GM04504 (cell line): ENCODE data around the gene RTN3.
"Not testable (repeated sequence)": the region's sequence is repeated elsewhere in the genome, so short reads cannot be mapped to it uniquely, and the experiment has no call there.

Experiments
- DNase-seq: peaks from one replicate; pipeline ENCODE4 v3.0.0-alpha.2; 2012; ENCODE audit warnings: low read depth

Gene RTN3

DNA sequence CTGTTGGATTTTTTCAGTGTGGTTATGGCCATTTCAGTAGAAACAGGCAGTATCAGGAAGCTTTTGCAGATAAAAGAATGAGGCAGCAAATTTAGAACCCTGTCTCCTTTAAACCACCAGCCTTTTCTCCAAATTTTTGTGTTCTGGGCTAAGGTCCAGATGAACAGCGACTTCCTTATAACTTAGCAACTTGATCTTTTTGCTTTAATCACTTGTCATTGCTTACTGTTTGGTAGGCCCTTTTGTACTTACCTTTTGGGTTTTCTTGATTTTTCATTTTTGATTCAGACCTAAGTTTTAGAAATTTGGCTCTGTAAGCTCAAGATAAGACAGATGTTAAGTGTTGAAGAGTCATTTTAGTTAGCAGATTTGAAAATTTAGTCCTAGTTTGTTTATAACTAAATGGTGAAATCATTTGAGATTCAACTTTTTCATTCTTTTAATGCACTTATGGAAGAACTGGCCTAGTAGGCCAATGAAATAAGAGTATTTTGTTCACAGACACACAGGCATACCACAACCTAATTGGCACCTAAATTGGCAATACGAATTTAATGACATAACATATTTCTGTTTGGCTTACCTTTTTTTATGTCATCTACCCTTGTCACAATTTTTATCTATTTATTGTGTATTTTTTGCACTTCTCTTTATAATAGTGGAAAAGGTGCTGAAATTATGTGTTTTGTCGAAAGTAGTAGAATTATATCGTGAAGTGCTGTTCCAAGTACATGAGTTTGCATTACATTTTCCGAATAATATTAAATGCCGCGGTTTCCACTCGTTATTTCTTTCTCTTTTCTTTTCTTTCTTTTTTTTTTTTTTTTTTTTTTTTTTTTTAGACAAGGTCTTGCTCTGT lies 2.1 kb downstream of the RTN3 start:
- no peak for DNase-seq

DNA sequence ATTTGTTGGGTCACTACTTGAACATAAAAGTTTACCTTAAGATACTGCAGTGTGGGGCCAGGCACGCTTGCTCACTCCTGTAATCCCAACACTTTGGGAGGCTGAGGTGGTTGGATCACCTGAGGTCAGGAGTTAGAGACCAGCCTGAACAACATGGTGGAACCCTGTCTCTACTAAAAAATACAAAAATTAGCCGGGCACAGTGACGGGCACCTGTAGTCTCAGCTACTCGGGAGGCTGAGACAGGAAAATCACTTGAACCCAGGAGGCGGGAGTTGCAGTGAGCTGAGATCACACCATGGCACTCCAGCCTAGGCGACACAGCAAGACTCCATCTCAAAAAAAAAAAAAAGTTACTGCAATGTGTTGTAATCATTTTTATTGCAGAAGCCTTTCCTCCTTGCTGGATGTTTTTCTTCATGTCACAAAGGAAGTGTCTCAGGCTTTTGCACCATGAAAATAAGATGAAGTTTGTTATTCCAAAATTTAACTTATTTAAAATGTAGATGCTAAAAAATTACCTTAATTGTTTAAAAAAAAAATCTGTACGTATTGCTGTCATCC lies 3.9 kb downstream of the RTN3 start:
- DNase-seq = not testable (repeated sequence)

DNA sequence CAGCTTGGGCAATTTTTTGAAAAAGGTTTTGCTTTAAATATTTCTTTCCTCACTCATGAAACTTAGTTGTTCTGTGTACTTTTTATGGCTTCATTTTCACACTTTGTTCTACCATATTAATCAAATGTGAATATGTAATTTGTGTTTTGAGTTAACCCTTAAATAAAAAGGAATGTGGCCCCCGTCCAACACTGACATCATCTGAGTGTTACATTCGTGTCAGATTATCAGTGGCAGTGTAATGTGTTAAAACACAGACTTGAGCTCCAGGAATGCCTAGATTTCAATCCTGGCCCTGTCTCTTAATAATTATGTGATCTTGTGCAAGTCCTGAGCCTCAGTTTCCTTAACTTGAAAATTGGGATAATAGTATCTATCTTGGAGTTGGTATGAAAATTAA lies 5.6 kb downstream of the RTN3 start:
- no peak for DNase-seq

DNA sequence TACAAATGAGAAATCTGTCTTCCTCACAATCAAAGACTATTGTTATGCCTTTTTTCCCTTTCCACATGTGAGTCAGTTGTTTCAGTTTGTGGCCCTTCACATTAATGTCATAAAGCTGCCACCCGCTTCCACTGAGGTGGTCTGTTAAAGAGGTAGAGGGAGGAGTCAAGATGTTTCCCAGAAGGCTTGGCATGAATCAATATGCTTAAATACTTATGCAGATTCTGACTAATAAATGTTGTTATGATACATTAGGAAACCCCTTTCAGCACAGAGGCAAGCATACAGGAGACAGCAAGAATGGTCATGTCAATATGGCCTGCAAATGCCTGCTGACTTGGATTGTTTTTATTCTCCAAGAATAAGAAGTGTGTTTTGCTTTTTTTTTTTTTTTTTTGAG lies 6.5 kb downstream of the RTN3 start:
- no peak for DNase-seq

DNA sequence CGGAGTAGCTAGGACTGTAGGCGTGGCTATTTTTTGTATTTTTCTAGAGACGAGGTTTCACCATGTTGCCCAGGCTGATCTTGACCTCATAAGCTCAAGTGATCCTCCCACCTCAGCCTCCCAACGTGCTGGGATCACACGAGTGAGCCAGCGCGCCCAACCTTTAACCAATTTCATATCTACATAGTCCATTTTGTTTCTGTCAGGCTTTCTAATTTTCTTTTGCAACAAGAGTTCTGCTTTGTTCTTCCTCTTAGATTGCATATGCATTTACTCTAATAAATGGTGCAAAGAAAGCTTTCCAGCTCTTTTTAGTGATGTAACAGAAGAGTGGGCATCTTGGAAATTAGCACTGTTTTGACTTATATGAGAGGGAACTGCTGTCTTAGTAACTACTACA lies 13.3 kb downstream of the RTN3 start:
- DNase-seq = no peak

DNA sequence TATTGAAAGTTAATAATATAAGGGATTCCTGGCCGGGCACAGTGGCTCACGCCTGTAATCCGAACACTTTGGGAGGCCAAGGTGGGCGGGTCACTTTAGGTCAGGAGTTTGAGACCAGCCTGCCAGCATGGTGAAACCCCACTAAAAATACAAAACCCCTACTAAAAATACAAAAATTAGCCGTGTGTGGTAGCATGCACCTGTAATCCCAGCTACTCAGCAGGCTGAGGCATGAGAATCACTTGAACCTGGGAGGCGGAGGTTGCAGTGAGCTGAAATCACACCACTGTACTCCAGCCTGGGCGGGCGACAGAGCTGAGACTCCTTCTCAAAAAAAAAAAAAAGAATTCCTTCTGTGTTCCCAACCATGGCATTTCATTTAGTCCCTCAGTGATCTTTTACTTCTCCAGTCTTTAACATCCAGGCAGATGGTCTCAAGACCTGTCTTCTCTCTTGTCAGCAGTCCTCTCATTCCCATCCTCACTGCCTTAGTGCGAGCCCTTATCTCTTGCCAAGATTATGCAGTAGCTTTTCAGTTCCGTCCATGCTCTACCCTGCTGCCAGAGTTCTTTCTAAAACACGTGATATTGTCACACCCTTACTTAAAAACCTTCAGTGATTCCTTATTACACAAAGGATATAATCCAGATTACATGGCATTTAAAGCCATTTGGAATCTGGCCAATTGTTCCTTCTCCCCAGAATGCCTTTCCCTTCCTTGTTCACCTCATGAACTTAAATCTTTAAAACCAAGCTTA lies 17.9 kb downstream of the RTN3 start:
- DNase-seq = no peak

DNA sequence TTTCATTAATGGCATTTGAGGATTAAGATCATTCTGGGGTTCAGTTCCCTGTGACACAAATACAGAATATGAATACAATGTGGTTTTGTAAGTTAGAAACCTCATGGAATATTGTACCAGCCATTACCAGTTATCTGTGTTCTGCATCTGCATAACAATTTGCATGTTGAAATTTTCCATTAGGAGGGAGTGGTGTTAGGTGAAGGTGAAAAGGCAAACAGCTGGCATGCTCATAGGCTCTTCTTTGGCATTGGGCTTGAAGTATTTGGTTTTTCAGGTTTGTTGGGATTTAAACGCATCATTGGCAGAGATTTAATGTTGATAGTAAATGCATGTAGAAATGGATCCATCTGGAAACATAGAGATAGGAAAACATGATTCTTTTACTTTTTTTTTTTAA lies 18.6 kb downstream of the RTN3 start:
- no peak for DNase-seq

DNA sequence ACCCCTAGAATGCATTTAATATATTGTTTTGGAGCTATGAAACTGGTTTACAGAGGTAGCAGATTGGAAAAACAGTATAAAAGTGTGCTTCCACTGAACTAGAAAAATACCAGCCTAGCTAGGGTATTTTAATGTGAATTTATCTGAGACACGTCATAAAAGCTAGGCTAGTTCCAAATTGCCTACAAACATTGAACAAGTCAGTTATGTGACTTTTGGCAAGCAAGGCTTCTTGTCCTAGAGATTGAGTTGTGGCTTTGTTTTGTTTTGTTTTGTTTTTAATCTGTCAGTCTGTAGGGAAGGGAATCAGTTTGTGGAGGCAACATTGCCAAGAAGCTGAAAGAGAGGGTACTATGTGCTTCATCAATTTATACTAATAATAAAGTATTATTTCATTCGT lies 24.2 kb downstream of the RTN3 start:
- DNase-seq = no peak

DNA sequence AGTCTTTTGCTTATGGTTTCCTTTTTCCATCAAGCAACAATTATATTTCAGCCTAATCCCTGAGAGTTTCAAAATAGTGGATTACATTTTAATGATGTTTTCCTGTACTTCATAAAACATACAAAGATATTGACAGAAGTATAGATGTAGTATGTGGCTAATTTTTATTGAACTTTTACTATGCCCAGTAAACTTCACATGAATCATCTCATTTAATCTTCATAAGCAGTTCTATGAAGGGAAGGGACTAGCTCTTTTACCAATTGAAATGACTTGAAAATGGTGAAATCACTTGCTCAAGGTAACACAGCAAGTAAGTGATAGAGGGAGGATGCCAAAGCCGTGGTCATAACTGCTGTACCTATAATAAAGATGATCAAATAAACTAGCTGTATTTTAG lies 27.5 kb downstream of the RTN3 start:
- no peak for DNase-seq

DNA sequence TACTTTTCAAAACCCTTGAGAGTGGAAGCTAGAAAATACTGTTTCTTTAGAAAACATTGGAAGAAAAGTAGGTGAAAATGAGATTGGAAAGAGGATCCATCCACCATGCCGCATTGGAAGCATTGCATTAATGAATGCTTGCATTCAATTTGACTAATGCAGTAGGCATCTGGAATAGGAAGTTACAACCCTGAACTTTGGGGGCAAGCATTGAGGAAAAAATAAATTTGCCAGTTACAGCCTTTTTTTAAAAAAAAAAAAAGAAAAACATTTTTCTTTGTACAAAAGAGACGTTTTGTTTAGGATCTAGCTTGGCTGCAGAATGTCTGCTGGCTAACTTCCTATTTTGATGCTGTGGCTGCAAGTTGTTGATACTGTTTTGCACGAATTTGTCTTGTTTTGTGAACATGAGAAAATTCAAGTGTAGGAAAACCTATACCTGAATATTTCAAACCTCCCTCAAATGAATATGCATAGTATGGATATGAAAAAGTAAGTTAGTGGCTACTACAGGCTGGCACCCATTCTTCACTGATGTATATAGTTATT lies 28.1 kb downstream of the RTN3 start:
- DNase-seq = no peak

DNA sequence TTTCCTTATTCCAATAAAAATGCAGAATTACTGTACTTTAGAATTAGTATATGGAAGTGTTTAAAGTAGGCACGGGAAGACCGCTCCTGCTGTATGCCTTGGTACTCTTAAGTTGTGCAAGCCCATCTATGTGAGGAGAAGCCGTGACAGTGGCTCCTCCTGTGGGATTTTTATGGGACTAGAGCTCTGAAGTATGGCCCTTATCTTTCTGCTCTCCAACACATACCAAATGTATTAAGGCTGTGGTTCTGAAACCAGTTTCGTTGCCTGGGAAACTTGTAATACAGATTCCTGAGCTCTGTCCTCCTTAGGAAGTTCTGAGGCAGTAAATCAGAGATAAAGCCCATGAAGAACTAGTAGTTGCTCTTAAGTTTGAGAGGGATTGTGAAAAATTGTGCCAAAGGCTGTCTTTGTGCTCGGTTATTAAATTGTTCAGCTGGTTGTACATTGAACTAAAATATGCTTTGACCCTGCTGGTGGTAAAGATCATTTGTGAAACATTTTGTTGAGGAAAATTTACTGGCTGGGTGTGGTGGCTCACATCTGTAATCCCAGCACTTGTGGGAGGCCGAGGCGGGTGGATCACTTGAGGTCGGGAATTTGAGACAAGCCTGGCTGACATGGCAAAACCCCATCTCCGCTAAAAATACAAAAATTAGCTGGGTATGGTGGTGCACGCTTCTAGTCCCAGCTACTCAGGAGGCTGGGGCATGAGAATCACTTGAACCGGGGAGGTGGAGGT lies 29.3 kb downstream of the RTN3 start:
- DNase-seq = peak; percentile 73

DNA sequence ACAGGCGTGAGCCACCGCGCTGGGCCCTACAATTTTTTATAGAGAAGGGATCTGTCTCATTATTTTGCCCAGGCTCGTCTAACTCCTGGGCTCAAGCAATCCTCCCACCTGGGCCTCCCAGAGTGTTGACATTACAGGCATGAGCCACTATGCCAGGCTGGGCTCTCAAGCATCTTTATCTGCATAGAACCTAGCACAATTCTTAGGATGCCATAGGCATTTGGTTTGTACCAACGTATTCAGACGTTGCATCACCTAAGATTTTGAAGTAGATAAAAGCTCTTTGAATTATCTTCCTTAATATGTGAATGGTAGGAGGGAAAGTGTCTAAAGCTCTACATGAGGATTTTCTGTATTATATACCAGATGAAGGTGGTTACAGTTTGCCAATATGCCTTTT lies 30.5 kb downstream of the RTN3 start:
- no peak for DNase-seq

DNA sequence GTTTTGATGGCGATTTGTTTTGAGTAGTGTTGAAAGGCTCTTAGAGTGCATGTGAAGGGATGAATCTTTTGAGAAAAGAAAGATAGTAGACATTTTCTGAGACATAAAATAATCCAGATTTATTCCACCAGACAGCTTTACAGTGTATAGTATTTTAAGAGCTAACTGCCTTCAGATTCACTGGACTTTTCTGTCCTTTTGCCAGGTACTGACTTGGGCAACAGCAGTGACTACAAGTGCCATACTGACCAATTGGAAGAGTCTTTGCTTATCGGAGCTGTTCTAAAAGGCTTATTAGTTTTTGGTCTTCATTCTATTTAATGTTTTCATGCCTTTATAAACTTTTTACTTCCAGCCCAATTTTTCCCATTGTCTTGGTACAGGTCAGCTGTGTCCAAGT lies 32.5 kb downstream of the RTN3 start:
- DNase-seq = no peak

DNA sequence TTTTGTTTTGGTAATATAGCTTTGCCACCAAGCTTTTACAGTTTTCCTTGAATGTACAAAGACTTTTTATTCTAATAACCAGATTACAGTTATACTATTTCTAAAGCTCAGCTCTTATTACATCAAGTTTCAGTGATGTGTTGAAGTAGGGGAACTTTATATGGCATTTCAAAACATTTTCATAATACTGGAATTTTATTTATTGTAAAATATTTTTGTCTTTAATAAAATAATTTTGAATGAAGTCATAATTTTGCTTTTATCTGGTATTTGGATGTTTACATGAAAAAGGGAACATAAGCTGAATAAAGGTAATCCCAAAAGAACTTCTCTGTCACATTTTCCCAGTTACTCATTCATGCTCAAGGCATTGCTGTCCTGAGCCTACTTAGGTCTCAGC lies 34.7 kb downstream of the RTN3 start:
- no peak for DNase-seq

DNA sequence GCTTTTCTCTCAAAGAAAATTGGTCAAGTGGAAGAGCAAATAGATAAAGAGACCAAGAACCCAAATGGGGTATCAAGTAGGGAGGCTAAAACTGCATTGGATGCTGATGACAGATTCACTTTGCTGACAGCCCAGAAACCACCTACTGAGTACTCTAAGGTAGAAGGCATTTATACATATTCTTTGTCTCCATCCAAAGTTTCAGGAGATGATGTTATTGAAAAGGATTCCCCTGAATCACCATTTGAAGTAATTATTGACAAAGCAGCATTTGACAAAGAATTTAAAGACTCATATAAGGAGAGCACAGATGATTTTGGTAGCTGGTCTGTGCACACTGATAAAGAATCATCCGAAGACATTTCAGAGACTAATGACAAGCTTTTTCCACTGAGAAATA lies 37.7 kb downstream of the RTN3 start:
- DNase-seq = no peak

DNA sequence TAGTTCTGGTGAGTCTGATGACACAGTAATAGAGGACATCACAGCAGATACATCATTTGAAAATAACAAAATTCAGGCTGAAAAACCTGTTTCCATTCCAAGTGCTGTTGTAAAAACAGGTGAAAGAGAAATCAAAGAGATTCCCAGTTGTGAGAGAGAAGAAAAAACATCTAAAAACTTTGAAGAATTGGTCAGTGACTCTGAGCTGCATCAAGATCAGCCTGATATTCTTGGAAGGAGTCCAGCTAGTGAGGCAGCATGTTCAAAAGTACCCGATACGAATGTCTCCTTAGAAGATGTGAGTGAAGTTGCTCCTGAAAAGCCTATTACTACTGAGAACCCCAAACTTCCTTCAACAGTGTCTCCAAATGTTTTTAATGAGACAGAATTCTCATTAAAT lies 38.7 kb downstream of the RTN3 start:
- no peak for DNase-seq

DNA sequence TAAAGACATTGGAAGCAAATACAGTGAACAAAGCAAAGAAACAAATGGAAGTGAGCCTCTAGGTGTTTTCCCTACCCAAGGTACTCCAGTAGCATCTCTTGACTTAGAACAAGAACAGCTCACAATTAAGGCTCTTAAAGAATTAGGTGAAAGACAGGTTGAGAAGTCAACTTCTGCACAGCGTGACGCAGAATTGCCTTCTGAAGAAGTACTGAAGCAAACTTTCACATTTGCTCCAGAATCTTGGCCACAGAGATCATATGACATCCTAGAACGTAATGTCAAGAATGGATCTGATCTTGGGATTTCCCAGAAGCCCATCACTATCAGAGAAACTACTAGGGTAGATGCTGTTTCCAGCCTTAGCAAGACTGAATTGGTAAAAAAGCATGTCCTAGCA lies 39.3 kb downstream of the RTN3 start:
- DNase-seq = no peak

DNA sequence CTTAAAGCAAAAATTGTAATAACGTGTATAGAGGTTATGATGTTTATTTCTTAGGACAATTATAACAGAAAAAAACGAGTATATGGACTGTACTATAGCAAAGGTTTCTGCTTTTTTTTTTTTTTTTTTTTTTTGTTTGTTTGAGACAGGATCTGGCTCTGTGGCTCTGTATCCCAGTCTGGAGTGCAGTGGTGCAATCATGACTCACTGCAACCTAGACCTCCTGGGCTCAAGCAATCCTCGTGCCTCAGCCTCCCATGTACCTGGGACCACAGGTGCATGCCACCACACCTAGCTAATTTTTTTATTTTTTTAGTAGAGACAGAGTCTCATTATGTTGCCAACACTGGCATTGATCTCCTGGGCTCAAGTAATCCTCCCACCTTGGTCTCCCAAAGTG lies 48.0 kb downstream of the RTN3 start:
- DNase-seq = no peak

DNA sequence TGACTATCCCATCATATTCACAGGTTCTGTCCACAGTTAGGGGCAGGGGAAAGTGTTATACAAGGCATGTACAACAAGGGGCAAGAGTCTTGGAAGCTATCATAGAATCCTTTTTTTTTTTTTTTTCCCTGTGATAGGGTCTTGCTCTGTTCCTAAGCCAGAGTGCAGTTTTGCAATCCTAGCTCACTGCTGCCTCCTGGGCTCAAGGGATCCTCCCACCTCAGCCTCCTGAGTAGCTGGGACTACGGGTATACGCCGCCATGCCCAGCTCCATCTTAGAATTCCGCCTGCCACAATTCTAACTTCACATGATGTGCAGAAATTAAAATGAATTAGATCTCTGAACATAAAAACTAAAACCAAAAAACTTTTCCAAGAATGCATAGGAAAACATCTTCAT lies 55.6 kb downstream of the RTN3 start:
- no peak for DNase-seq

DNA sequence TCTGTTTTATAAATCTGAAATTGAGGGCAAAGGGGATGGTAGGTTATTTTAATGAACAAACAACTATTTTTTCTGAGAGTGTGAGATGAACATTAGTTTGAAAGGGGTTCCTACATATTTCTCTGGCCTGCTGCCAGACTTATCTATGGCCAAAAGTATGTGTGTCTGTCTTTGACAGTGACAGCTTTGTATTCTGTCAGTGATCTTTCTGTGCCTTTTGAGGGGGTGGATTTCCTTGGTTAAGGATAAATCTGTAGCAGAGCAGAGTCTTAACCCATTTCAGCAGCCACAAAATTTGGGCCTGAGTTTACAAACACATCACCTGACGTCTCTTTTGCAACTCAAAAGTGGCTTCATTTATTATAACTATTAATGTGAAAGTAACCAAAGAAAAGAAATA lies 56.4 kb downstream of the RTN3 start:
- no peak for DNase-seq

DNA sequence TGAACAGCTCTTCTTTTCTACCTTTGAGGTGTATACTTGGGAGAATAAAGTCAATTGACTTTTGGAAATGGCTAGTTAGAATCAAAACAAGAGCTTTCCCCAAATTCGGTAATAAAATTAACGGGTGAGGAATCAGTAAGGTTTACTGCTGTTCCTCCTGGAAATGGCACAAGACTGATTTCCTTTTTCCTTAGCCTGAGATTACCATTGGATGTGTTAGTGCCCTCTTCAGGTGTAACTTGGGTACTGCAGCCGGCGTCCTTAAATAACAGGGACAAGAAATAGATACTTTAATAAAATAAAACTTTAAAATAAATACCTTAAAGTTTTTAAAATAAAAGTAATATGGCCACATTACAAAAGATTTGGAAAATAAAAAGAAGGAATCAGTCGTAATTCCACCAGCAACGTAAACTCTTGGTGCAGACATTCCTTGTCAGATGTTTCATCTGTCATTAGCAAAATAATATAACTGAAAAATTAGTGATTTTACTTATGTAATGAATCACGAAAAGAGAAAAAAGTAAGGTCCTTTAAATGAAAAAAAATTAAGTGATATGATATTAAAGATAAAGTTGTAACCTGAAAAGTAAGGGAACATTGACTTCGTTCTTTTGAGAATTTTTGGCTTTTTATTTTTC lies 57.5 kb downstream of the RTN3 start:
- DNase-seq = peak; percentile 49
